Fibroblast of villous mesenchyme (primary cell): Measurements from ENCODE around the gene FGFBP1. TPM values are rescaled to one million over a fixed set of nuclear protein-coding genes. Genes with fewer than 3 reads are reported as not detected.
A peak's percentile ranks its signal among the peaks of the same experiment; 100 is the strongest.

ENCODE experiments used
- DNase-seq: peaks from one replicate; pipeline ENCODE4 v3.0.0-alpha.2; 2010; ENCODE audit warnings: low read depth
- H3K4me3 ChIP-seq: 2 replicates; pipeline ENCODE4 v1.5.1; 2011; ENCODE audit warnings: low read depth, mild to moderate bottlenecking, low read length
- total RNA-seq: library from RNA; depleted of rRNA; stranded (reverse); fragments of >200 nt; gene quantifications from 2 replicates; pipeline ENCODE4 v1.2.3, GENCODE V29; 2012
- TF ChIP-seq, protein P1 (sequence below): IDR thresholded peaks from 2 replicates; pipeline ENCODE4 v1.5.1; 2012; ENCODE audit warnings: low read depth, mild to moderate bottlenecking, low read length; ENCODE audit not compliant: insufficient read depth

The FGFBP1 gene
- total RNA-seq, 1 donor: not detected

DNA sequence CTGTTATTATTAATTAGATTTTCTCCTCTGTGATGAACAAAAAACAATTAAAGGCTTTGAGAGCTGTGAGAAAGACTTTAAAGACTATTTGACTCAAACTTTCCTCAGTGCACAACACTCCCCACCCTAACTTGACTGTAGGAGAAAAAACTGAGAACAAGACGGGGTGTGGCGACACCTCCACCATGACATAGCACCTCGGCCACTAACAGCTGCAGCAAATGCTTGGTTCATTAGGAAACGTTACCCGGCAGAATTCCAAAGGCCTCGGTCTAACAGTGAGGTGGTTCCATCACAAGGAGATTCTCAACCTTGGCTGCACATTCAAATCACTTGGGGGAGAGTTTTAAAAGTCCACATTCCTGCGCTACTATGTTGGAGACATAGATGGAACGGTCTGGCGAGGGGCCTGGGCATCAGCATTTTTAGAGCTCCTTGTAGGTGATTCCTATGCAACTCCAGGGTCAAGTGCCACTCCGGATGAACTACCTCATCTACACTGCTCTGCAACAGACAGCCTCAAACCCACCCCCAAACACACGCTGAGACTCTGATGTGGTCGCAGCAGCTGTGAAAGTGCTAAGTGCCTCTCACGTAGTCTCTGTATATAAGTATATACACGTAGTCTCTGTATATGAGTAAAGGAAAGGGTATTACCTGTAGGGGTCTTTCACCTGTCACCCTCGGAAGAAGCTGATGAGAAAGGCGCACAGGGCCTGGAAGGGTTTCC, 23.4 kb upstream of the FGFBP1 start:
- DNase-seq: no peak
- no peak overlapping the region for H3K4me3 ChIP-seq
- TF ChIP-seq, protein P1, sequence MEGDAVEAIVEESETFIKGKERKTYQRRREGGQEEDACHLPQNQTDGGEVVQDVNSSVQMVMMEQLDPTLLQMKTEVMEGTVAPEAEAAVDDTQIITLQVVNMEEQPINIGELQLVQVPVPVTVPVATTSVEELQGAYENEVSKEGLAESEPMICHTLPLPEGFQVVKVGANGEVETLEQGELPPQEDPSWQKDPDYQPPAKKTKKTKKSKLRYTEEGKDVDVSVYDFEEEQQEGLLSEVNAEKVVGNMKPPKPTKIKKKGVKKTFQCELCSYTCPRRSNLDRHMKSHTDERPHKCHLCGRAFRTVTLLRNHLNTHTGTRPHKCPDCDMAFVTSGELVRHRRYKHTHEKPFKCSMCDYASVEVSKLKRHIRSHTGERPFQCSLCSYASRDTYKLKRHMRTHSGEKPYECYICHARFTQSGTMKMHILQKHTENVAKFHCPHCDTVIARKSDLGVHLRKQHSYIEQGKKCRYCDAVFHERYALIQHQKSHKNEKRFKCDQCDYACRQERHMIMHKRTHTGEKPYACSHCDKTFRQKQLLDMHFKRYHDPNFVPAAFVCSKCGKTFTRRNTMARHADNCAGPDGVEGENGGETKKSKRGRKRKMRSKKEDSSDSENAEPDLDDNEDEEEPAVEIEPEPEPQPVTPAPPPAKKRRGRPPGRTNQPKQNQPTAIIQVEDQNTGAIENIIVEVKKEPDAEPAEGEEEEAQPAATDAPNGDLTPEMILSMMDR: no peak

GRCh38 chr4:15958562-15958961, 20.0 kb upstream of the FGFBP1 start:
- DNase-seq: no peak
- TF ChIP-seq, protein P1: no peak
- no peak overlapping the region for H3K4me3 ChIP-seq

DNA sequence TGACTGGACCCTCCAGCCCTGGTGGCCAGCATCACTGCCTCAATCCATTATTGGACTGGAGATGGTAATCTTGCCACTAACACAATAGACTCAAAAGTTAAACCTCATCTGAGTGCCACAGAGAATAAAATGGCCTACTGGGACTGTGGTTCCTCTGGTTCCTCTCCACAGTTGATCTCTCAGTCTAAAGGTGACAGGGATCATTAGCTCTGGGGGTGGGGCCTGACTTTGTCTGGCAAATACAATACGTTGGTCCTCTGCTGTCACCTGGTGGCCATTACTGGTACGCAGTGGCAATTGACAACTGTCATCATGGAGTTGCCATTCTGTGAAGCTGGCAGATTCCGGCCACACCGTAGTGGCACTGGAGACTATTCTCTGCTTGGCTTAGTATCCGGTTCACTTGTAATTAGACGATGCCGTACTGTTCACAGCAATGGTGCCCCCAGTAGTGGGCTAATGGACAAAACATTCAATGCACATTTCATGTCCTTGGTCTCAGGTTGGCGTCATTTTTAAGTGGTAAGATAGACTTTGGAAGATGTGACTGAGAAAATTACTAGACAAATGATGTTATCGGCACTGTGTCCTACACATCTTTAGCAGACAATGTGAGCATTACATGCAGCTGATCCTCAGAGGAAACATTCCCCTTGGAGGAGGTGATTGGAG, 17.8 kb upstream of the FGFBP1 start:
- DNase-seq: peak; percentile 61
- TF ChIP-seq, protein P1: peak; percentile 95
- no peak overlapping the region for H3K4me3 ChIP-seq

DNA sequence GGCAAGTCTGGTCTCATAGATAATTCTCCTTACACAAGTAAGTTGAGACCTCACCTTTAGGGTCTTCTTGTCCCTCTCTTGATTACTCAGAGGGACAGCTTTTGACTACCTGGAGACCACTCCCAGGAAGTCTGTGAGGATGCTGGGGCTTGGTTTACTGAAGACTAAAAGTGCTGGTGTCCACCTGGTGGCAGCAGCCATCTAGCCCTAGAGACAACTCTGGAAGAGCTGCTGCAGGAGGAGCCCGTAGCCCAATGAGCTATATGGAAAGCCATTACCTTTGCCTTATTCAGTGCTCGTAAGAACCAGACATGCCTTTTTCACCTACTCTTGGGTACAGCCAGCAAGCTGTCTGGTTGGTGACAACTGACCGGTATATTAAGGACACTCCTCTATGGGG, 17.1 kb upstream of the FGFBP1 start:
- no peak overlapping the region for H3K4me3 ChIP-seq
- TF ChIP-seq, protein P1: peak; percentile 37
- peak; percentile 17 for DNase-seq

GRCh38 chr4:15953625-15954024, 15.1 kb upstream of the FGFBP1 start:
- TF ChIP-seq, protein P1: no peak
- no peak overlapping the region for H3K4me3 ChIP-seq

GRCh38 chr4:15951781-15952180, 13.2 kb upstream of the FGFBP1 start:
- no peak overlapping the region for H3K4me3 ChIP-seq
- TF ChIP-seq, protein P1: no peak
- no peak for DNase-seq

More at GRCh38 chr4:15953625-15954024, 15.1 kb upstream of the FGFBP1 start:
- DNase-seq: no peak
